Neuronal stem cell (in vitro differentiated cells): ENCODE results near the gene UBE2Q1.

Source experiments
- DNase-seq: peaks from one replicate; pipeline ENCODE4 v3.0.0-alpha.2; 2013; ENCODE audit warnings: low spot score
- H2AFZ ChIP-seq: one replicate; pipeline ENCODE4 v1.6.1; 2013; ENCODE audit warnings: mild to moderate bottlenecking, low read length, inconsistent platforms
- H2AK5ac ChIP-seq: 2 replicates; pipeline ENCODE4 v1.6.1; 2013; ENCODE audit warnings: low read depth, mild to moderate bottlenecking, inconsistent platforms, low read length, moderate library complexity, mixed read lengths
- H2BK120ac ChIP-seq: 2 replicates; pipeline ENCODE4 v1.6.1; 2013; ENCODE audit warnings: low read depth, mild to moderate bottlenecking, inconsistent platforms, low read length, moderate library complexity, mixed read lengths
- H2BK12ac ChIP-seq: one replicate; pipeline ENCODE4 v1.6.1; 2013; ENCODE audit warnings: low read length, inconsistent platforms
- H2BK15ac ChIP-seq: 2 replicates; pipeline ENCODE4 v1.6.1; 2013; ENCODE audit warnings: mild to moderate bottlenecking, low read length, inconsistent platforms, mixed read lengths
- H2BK5ac ChIP-seq: one replicate; pipeline ENCODE4 v1.6.1; 2013; ENCODE audit warnings: inconsistent platforms, mild to moderate bottlenecking, low read length, moderate library complexity
- H3K14ac ChIP-seq: one replicate; pipeline ENCODE4 v1.6.1; 2013; ENCODE audit warnings: low read length, inconsistent platforms
- H3K18ac ChIP-seq: 2 replicates; pipeline ENCODE4 v1.6.1; 2013; ENCODE audit warnings: low read length, inconsistent platforms
- H3K23ac ChIP-seq: 2 replicates; pipeline ENCODE4 v1.6.1; 2013; ENCODE audit warnings: low read depth, mild to moderate bottlenecking, mixed read lengths, low read length, inconsistent platforms; ENCODE audit not compliant: poor library complexity
- H3K27ac ChIP-seq: replicated peaks from 3 replicates; pipeline ENCODE4 v1.5.1; 2013; ENCODE audit warnings: low read length, inconsistent platforms
- H3K27me3 ChIP-seq, 3 experiments: 2 replicates each; pipeline ENCODE4 v1.6.1; 2013; ENCODE audit warnings: low read length in 3 of 3, mild to moderate bottlenecking in 2 of 3, inconsistent platforms in 1 of 3, low read depth in 1 of 3, mixed read lengths in 1 of 3, moderate library complexity in 1 of 3; ENCODE audit not compliant: control insufficient read depth in 3 of 3, insufficient read depth in 3 of 3
- H3K36me3 ChIP-seq, 2 donors: replicated peaks in 1 of 2; 2 replicates each; pipeline ENCODE4 v1.6.1; 2013; ENCODE audit warnings: low read length in 2 of 2; ENCODE audit not compliant: control insufficient read depth in 2 of 2, insufficient read depth in 2 of 2
- H3K4ac ChIP-seq: 2 replicates; pipeline ENCODE4 v1.6.1; 2013; ENCODE audit warnings: inconsistent platforms, mild to moderate bottlenecking, low read length, moderate library complexity
- H3K4me1 ChIP-seq, 2 donors: 1 replicate in 1 of 2; 2 replicates in 1 of 2; pipeline ENCODE4 v1.6.1; 2013; ENCODE audit warnings: low read length in 2 of 2, low read depth in 1 of 2; ENCODE audit not compliant: control insufficient read depth in 2 of 2, insufficient read depth in 1 of 2
- H3K4me2 ChIP-seq: one replicate; pipeline ENCODE4 v1.6.1; 2013; ENCODE audit warnings: mild to moderate bottlenecking, low read length, inconsistent platforms; ENCODE audit not compliant: insufficient read depth, poor library complexity, severe bottlenecking
- H3K4me3 ChIP-seq, 2 donors: 2 replicates each; pipeline ENCODE4 v1.5.1; 2013; ENCODE audit warnings: low read length in 2 of 2, mild to moderate bottlenecking in 2 of 2, inconsistent platforms in 1 of 2, moderate library complexity in 1 of 2
- H3K79me1 ChIP-seq: one replicate; pipeline ENCODE4 v1.6.1; 2013; ENCODE audit warnings: low read depth, mild to moderate bottlenecking, inconsistent platforms, low read length, moderate library complexity
- H3K9ac ChIP-seq: one replicate; pipeline ENCODE4 v1.6.1; 2013; ENCODE audit warnings: mild to moderate bottlenecking, low read depth, low read length, inconsistent platforms; ENCODE audit not compliant: poor library complexity
- H3K9me3 ChIP-seq, 2 donors: replicated peaks in 1 of 2; 2 replicates each; pipeline versions ENCODE3 to v1.6.1; 2013; ENCODE audit warnings: low read length in 2 of 2, mild to moderate bottlenecking in 2 of 2, inconsistent platforms in 1 of 2, low read depth in 1 of 2, mixed read lengths in 1 of 2, moderate library complexity in 1 of 2; ENCODE audit not compliant: control insufficient read depth in 2 of 2, insufficient read depth in 1 of 2
- H4K8ac ChIP-seq: one replicate; pipeline ENCODE4 v1.6.1; 2013; ENCODE audit warnings: low read depth, mild to moderate bottlenecking, inconsistent platforms, low read length, moderate library complexity
- H4K91ac ChIP-seq: one replicate; pipeline ENCODE4 v1.6.1; 2013; ENCODE audit warnings: low read length, low read depth, mild to moderate bottlenecking, inconsistent platforms; ENCODE audit not compliant: poor library complexity
- WGBS, 2 donors: extraction: QIAGEN DNeasy Blood & Tissue Kit; methylation state at CpG; one replicate each; pipeline ENCODE4 v1.1.7; 2013; ENCODE audit warnings: missing lambda C conversion rate in 2 of 2, mixed read lengths in 1 of 2; ENCODE audit not compliant: insufficient read length in 2 of 2, insufficient replicate concordance in 1 of 2; ENCODE audit errors: extremely low coverage in 2 of 2; 5-methylcytosine and 5-hydroxymethylcytosine counted together

Gene UBE2Q1

GRCh38 chr1:154590756-154591155 lies 32.3 kb upstream of the UBE2Q1 start:
- Histone ChIP-seq H4K91ac (no peak overlapping the region), H3K79me1 (no peaks in the 10 kb centered on the region), H3K9ac (no peak overlapping the region), H2AFZ (no peak overlapping the region), H3K4ac (no peak overlapping the region), H3K4me3 (no peak overlapping the region), H3K27ac (no peak overlapping the region), H3K18ac (no peak overlapping the region), H4K8ac (no peak overlapping the region), H2BK120ac (no peak overlapping the region), H3K36me3 (peaks cover 53 to 98% of the 10 kb centered on the region in 2 donors), H3K23ac (no peak overlapping the region), H2BK5ac (no peak overlapping the region), H3K4me1 (no peaks in the 10 kb centered on the region), H3K14ac (no peak overlapping the region), H3K27me3 (no peaks in the 10 kb centered on the region), H3K4me2 (no peak overlapping the region), H2BK15ac (no peak overlapping the region), H2AK5ac (no peak overlapping the region), H2BK12ac (no peak overlapping the region), H3K9me3 (no peaks in the 10 kb centered on the region)
- WGBS, 2 donors = no CpG with 5 or more reads among the region's 5 CpGs
- DNase-seq = no peak

DNA sequence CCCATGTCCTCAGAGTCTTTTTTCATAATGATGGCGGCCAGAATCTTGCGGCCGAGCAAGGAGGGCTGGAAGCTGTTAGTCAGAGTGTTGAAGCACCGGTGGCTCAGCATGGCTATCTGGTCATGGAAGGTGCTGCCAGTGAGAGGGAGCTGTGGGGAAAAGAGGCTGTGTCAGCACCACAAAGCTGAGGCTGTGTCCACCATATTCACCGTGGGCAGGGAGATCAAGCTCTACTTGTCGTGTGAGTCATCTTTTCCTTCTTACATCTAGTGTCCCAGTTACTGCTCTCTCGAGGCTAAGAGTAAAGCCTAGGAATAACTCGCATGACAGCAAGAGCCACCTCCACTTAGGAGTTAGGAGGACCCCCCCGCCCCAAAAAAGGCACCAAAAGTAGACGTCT lies 31.3 kb upstream of the UBE2Q1 start:
- no peak overlapping the region for H3K18ac ChIP-seq
- no peak overlapping the region for H2BK120ac ChIP-seq
- no peaks in the 10 kb centered on the region for H3K27me3 ChIP-seq
- H3K4me1 ChIP-seq = no peaks in the 10 kb centered on the region
- H3K4ac ChIP-seq = no peak overlapping the region
- no peak overlapping the region for H2BK12ac ChIP-seq
- H3K36me3 ChIP-seq = peaks cover 57 to 98% of the 10 kb centered on the region in 2 donors
- no peak overlapping the region for H2BK5ac ChIP-seq
- H3K79me1 ChIP-seq = no peaks in the 10 kb centered on the region
- H4K91ac ChIP-seq = no peak overlapping the region
- H2BK15ac ChIP-seq = no peak overlapping the region
- H3K27ac ChIP-seq = no peak overlapping the region
- H3K4me3 ChIP-seq = no peak overlapping the region
- no peak overlapping the region for H3K23ac ChIP-seq
- DNase-seq = no peak
- no CpG with 5 or more reads among the region's 10 CpGs for WGBS, 2 donors
- H3K9ac ChIP-seq = no peak overlapping the region
- no peak overlapping the region for H3K14ac ChIP-seq
- H3K4me2 ChIP-seq = no peak overlapping the region
- H3K9me3 ChIP-seq = no peaks in the 10 kb centered on the region
- no peak overlapping the region for H2AK5ac ChIP-seq
- no peak overlapping the region for H4K8ac ChIP-seq
- H2AFZ ChIP-seq = no peak overlapping the region

- no peak overlapping the region for H2AFZ ChIP-seq
- H3K36me3 ChIP-seq = peaks cover 73 to 100% of the 10 kb centered on the region in 2 donors
- no peak overlapping the region for H3K18ac ChIP-seq
- no peak overlapping the region for H3K27ac ChIP-seq
- H3K9ac ChIP-seq = no peak overlapping the region
- H4K91ac ChIP-seq = no peak overlapping the region
- DNase-seq = no peak
- H2BK120ac ChIP-seq = no peak overlapping the region
- no peak overlapping the region for H3K4ac ChIP-seq
- H3K23ac ChIP-seq = no peak overlapping the region
- no peak overlapping the region for H2BK12ac ChIP-seq
- no peaks in the 10 kb centered on the region for H3K9me3 ChIP-seq
- no peak overlapping the region for H2AK5ac ChIP-seq
- no peaks in the 10 kb centered on the region for H3K4me1 ChIP-seq
- no peak overlapping the region for H3K14ac ChIP-seq
- no peak overlapping the region for H4K8ac ChIP-seq
- no peak overlapping the region for H3K4me3 ChIP-seq
- H3K4me2 ChIP-seq = no peak overlapping the region
- no peak overlapping the region for H2BK15ac ChIP-seq
- H3K79me1 ChIP-seq = no peaks in the 10 kb centered on the region
- no CpG with 5 or more reads among the region's 6 CpGs for WGBS, 2 donors
- H2BK5ac ChIP-seq = no peak overlapping the region
- H3K27me3 ChIP-seq = no peaks in the 10 kb centered on the region
Observed at GRCh38 chr1:154586641-154587040, 28.2 kb upstream of the UBE2Q1 start.

DNA sequence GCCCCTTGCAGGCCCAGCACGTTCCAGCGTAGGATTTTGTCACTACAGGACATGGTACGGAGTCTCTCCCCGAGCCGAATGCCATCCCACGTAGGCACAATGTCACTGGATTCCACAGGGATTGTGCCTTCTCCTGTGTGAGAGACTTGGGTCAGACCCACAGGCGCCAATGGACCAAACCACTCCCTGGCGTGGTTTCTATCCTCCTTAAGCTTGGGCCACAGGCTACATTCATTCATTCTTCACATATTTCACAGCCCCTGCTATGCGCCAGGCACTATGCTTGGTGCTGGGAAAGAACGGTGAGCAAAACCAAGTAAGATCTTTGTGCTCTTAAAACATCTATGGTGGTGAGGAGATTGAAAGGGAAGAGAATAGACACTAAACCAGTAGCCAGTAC lies 27.8 kb upstream of the UBE2Q1 start:
- no peak overlapping the region for H3K4ac ChIP-seq
- no peak overlapping the region for H2BK15ac ChIP-seq
- H3K79me1 ChIP-seq = no peaks in the 10 kb centered on the region
- H2AFZ ChIP-seq = no peak overlapping the region
- no peak overlapping the region for H2BK5ac ChIP-seq
- no peaks in the 10 kb centered on the region for H3K27me3 ChIP-seq
- H3K4me3 ChIP-seq = no peak overlapping the region
- WGBS, 2 donors = no CpG with 5 or more reads among the region's 10 CpGs
- no peak for DNase-seq
- H2BK12ac ChIP-seq = no peak overlapping the region
- H3K4me1 ChIP-seq = no peaks in the 10 kb centered on the region
- H3K18ac ChIP-seq = no peak overlapping the region
- H3K4me2 ChIP-seq = no peak overlapping the region
- no peak overlapping the region for H4K8ac ChIP-seq
- no peak overlapping the region for H4K91ac ChIP-seq
- no peak overlapping the region for H2AK5ac ChIP-seq
- no peak overlapping the region for H3K27ac ChIP-seq
- no peak overlapping the region for H2BK120ac ChIP-seq
- peaks cover 70 to 99% of the 10 kb centered on the region in 2 donors for H3K36me3 ChIP-seq
- no peak overlapping the region for H3K14ac ChIP-seq
- H3K9ac ChIP-seq = no peak overlapping the region
- H3K23ac ChIP-seq = no peak overlapping the region
- H3K9me3 ChIP-seq = no peaks in the 10 kb centered on the region
